ENCODE measurements around the gene NAV2.
A peak's percentile ranks its signal among the peaks of the same experiment; 100 is the strongest.

The NAV2 gene

GRCh38 chr11:19738124-19738523, 25.5 kb downstream of the NAV2 start:
- DNase-seq: no peak

DNA sequence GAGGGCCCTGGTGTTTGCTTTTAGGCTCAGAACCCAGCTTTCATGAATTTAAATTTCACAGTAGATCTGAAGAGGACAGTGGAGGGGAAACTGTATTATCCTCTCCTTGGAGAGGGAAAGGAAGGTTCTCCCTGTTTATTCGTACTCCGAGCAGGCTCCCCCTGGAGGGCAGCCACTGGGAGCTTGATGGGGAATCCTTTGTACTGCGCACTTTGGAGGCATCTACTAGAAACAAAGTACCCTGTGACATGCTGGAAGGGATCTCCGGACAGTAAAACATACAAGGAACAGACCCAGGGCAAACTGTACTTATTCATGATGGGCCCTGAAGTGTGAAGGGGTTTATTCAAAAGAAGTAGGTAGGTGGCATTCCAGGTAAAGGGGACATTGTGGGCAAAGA, 27.2 kb downstream of the NAV2 start:
- peak in 21 of 56 donors; percentile 14 to 65 (median 35) for DNase-seq

GRCh38 chr11:19740586-19740985, 27.9 kb downstream of the NAV2 start:
- no peak for DNase-seq

DNA sequence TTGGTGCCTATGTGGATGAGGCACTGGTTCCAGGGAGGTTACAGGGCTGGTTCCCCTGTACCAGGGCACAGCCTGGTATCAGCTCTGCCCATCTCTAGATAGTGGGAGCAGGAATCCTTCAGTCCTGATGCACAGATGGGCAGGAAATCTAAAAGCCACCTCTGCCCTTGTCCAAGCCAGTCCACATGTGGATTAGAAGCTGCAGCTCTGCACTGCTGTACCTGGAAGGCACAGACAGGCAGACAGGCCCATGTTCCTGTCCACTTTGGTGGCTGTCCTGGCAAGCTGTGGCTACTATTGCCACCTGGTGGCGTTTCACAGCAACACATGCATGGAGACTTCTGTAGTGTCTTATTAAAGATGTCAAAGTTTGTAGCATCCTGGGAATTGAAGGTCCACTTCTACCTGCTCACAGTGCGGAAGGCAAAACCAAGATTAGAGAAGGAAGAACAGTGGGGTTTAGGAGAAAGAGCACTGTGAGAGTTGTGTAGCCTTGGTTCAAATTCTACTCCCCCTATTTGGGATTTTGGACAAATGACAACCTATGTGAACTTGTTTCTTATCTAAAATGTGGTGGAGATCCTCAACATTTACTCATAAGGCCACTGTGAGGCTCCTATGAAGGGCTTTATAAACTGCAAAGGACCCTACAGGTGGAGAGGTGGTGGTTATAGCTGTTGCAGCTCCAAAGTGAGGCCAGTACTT, 30.1 kb downstream of the NAV2 start:
- peak in 51 of 56 donors; percentile 21 to 85 (median 65) for DNase-seq

- no peak for DNase-seq
These were observed 31.0 kb downstream of the NAV2 start for GRCh38 chr11:19743622-19744021.

DNA sequence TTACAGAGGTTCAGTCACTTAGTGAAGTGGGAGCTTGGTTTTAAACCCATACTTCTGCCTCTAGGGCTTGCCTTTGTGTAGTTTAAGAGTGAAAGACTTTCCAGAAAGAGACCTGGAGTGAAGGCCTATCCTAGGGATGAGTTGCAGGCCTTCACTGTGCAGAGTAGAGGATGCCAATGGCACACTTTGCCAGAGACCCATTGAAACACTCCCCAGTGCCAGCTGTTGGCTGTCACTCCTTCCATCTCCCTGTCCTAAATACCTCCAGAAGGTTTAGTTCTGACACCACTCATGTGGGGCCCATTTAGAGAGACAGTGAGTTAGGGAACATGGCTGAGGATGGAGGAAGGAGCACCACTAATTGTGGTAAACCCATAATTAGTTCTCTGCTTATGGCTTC, 31.5 kb downstream of the NAV2 start:
- DNase-seq: no peak

DNA sequence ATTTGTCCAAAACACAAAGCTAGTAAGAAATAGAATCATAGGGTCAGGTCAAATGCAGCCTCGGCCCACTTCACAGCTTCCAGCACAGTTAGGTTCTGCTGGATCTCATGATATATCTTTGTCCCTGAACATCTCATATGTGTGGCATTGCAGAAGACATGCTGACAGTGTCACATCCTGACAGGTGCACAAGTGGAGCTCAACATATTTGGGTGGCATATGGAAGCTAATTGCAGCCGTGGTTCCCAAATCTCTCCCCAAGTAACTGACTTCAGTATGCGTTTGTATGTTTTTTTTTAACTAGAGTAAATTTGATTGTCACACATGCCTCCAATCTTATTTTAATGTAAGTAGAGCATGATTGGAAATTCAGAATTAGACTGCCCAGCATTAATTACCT, 33.4 kb downstream of the NAV2 start:
- no peak for DNase-seq

- DNase-seq: no peak
These were observed 35.0 kb downstream of the NAV2 start for GRCh38 chr11:19747634-19748033.

DNA sequence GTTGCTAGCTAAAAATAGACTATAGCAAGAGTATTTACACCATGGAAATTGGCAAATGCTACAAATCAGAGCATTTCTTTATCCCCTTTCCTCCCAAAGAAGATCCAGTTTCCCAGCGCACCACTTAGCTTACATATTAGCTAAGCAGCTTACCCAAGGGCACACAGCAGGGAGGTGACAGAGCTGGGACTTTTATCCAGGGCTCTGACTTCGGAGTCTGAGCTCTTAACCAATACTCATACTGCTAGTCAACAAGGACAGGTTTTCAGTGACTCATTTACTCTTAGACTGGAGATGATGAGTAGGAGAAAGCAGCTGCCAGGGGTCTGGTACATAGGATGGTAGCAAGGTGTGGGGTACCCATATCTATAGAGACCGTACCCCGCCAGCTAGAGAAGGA, 38.4 kb downstream of the NAV2 start:
- no peak for DNase-seq

DNA sequence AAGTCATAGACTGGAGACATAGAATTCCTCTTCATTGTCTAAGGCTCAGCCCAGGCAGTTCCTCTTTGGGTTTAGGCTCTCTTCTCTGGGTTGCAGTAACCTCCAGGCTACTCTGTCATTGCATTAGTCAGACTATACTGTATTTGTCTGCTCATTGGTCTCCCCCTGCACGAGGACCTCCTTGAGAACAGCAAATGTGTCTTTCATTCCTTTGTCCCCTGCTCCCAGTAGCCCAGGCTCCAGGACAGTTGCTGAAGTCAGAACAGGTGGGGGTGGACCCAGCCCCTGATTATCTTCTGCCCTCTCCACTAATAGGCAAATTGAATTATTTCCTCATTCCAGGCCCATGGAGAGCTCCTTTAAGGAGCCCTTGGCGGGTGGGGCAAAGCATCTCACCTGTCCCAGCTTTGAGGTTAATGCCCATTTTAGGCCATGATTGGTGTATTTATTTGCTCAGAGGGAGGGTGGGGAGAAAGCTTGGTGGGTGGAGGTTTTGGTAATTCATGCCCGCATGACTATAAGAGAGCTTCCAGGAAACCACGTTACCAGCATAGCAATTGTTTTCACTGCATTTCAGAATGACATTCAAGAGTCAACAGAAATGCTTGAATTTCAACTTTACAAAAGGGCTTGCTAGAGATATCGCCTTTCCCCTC, 40.9 kb downstream of the NAV2 start:
- no peak for DNase-seq

GRCh38 chr11:19756675-19757475, 44.2 kb downstream of the NAV2 start:
- peak in 47 of 56 donors; percentile 14 to 87 (median 47) for DNase-seq

- no peak for DNase-seq
These were observed 46.8 kb downstream of the NAV2 start for GRCh38 chr11:19759389-19759788.

DNA sequence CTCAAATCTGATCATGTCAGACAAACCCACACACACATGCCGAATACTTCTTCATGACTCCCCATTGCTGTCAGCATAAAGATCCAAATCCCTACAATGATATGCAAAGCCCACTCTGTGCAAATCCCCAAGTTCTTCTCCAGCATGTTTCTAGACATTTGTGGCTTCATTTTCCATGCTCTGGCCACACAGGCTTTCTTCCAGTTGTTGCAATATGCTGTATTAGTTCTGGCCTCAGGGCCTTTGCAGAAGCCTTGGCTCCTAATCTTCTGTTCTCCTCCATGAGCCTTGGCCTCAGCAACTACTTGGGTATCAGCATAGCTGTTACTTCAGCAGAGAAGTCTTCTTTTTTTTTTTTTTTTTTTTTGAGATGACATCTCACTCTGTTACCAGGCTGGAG, 49.6 kb downstream of the NAV2 start:
- DNase-seq: no peak

GRCh38 chr11:19763330-19763729, 50.7 kb downstream of the NAV2 start:
- DNase-seq: no peak

GRCh38 chr11:19766206-19766605, 53.6 kb downstream of the NAV2 start:
- no peak for DNase-seq

- no peak for DNase-seq
These were observed 54.2 kb downstream of the NAV2 start for GRCh38 chr11:19766810-19767209.

DNA sequence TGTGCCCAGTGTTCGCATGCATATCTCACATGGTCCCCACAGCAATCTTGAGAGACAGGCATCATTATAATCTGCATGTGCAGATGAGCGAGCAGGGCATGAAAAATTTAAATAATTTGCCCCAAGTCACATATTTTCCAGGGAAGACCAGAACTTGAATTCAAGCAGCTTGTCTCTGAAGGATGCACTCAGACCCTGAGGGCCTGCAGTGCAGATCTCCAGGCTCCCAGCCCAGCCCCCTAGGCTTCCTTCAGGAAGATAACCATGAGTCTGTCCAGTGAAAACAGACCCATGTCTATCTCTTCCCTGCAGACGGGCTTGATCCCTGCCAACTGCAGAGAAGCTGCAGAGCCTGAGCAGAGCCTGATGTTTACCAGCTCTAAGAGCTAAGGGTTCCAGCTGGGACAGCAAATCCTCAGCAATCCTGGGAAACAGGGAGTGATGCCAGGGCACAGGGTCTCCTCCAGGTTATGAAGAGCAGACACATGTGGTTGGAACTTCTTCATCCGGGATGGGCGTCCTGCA, 55.1 kb downstream of the NAV2 start:
- DNase-seq: no peak

DNA sequence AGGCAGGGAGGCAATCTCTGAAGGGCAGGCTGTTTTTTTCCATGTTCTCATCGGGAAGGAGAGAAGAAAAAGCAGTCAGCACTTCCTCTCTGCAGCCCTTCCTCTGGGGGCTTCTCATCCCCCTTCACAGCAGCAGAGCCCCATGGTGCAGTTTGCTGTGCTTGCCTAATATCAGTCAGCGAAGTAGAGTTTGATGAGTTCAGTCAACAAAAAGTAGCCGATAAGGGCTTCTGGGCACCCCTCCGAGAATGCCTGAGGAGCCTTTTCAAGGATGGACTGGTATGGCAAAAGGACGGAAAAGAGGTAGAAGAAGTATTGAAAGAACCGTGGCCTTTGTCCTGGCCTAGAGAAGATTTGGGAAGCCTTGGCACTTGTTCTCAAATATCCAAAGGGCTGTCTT, 55.6 kb downstream of the NAV2 start:
- DNase-seq: no peak

DNA sequence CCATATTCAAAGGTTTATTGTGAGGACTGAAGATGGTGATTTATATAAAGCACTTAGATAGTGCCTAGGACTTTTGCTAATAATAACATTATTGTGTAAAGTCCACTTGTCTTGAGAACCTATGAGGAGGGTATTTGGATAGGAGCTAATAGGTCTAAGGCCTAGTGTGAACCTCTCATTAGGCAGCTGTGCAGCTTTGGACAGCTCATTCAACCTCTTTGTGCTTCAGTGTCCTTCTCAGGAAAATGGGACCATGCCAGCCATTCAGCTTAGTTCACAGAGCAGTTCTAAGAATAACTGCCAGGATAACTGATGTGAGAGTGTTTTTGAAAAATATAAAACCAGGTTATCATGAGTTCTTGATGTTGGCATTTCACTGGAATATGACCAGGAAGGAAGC, 56.2 kb downstream of the NAV2 start:
- peak in 5 of 56 donors; percentile 6 to 46 (median 17) for DNase-seq

DNA sequence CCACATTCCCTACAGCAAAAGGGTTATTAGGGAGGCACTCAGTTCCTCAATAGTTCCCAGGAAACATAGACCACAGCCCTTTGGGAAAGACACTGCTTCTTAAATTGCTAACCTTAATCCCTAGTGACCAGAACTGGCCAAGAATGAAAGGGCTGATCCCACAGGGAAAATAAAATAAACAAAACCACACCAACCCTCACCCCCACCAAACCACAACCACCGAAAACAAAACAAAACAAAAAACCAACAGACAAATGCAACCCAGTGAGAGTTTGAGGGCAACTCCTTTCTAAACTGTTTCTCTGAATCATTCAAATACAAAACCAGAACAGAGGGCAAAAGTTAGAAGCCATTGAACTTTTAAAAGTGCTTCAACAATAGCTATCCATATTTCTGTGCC, 57.2 kb downstream of the NAV2 start:
- DNase-seq: no peak

DNA sequence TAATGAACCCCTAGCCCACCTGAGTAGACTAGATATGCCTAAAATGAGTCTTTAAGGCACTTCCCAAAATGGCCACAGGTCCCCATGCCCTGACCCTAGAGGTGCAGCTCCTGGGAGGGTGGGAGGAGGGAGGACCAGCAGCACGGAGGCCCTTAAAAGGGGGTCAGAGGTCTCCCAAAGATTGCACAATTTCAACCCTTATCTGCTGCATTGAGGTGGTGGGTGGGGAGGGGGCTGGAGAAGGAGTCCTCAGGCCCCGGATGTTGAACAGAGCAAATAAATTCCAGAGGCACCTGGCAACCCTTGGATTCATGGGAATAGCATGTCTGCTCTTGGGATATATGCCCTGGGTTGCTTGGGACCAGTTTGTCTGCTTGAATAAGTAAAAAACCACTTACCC, 57.6 kb downstream of the NAV2 start:
- no peak for DNase-seq

DNA sequence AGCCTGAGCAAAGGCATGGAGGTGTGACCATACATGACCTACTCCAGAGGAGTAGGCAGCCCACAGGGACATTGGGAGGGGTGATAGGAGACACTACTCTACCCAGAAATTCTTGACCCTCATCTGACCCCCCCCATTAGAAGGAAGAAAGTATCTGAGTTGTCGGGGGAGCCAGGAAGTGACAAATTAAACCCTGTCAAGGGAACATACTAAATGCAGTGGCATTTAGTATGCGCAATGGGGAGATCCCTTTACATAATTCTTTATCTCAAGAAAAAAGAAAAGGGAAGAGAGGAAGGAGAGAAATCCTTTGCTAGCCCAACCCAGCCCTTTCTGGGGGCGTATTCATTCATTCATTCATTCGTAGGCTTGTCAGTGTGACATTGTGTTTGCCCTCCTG, 58.8 kb downstream of the NAV2 start:
- no peak for DNase-seq

Measured in nucleus accumbens (tissue), 56 donors.